IMR-90 (cell line): ENCODE measurements around the gene PTPRN2. TPM values are rescaled to one million over a fixed set of nuclear protein-coding genes. Genes with fewer than 3 reads are reported as not detected.

Experiments
- ATAC-seq: fragments of 200-7000 bp; cut with Tn5 transposase; 2 replicates; pipeline ENCODE4 v1.9.1; 2020; ENCODE audit warnings: low read depth, mild to moderate bottlenecking, moderate library complexity
- BruUV-seq: library from RNA; stranded (reverse); fragments of 400-500 nt; replicated peaks from 2 replicates; lab custom pipeline; 2021; lab: Mats Ljungman, UMichigan
- CTCF ChIA-PET: fragments of 300-600 bp; formaldehyde crosslinking; extraction: SDS; loops from one replicate; lab custom pipeline; 2021; ENCODE audit warnings: antibody characterized with exemption; lab: Yijun Ruan, JAX
- POLR2A ChIA-PET: fragments of 300-600 bp; sonication (Branson Sonifier 250); formaldehyde crosslinking; loops from one replicate; lab custom pipeline; 2022; ENCODE audit warnings: antibody characterized with exemption; ENCODE audit not compliant: unreplicated experiment; lab: Charles Lee
- DNase-seq: peaks from one replicate; pipeline ENCODE4 v3.0.0; 2013
- H2AFZ ChIP-seq: replicated peaks from 2 replicates; pipeline ENCODE3; 2013; ENCODE audit warnings: low read length, mild to moderate bottlenecking; ENCODE audit not compliant: poor library complexity
- H2AK5ac ChIP-seq: 2 replicates; pipeline ENCODE4 v1.6.1; 2013; ENCODE audit warnings: low read depth, low read length, inconsistent platforms
- H2AK9ac ChIP-seq: replicated peaks from 2 replicates; pipeline ENCODE3; 2013; ENCODE audit warnings: mild to moderate bottlenecking, low read depth, low read length, moderate library complexity; ENCODE audit not compliant: poor library complexity
- H2BK120ac ChIP-seq: 2 replicates; pipeline ENCODE4 v1.6.1; 2013; ENCODE audit warnings: low read depth, low read length, inconsistent platforms
- H2BK15ac ChIP-seq: 3 replicates; pipeline ENCODE4 v1.6.1; 2013; ENCODE audit warnings: low read depth, low read length, inconsistent platforms
- H2BK20ac ChIP-seq: 2 replicates; pipeline ENCODE4 v1.6.1; 2013; ENCODE audit warnings: low read depth, mild to moderate bottlenecking, inconsistent platforms, low read length, moderate library complexity
- H2BK5ac ChIP-seq: 2 replicates; pipeline ENCODE4 v1.6.1; 2013; ENCODE audit warnings: mild to moderate bottlenecking, low read depth, low read length, inconsistent platforms; ENCODE audit not compliant: poor library complexity, severe bottlenecking
- H3K14ac ChIP-seq: replicated peaks from 2 replicates; pipeline ENCODE4 v1.6.1; 2013; ENCODE audit warnings: low read depth, low read length, inconsistent platforms
- H3K18ac ChIP-seq: 2 replicates; pipeline ENCODE4 v1.6.1; 2013; ENCODE audit warnings: low read depth, low read length, control low read depth
- H3K23ac ChIP-seq: 2 replicates; pipeline ENCODE4 v1.6.1; 2013; ENCODE audit warnings: low read depth, low read length, inconsistent platforms
- H3K27ac ChIP-seq: 2 replicates; pipeline ENCODE4 v1.5.1; 2013; ENCODE audit warnings: mild to moderate bottlenecking, control low read depth, low read length; ENCODE audit not compliant: insufficient read depth
- H3K27me3 ChIP-seq: 2 replicates; pipeline ENCODE4 v1.6.1; 2013; ENCODE audit warnings: low read length; ENCODE audit not compliant: control insufficient read depth, insufficient read depth
- H3K36me3 ChIP-seq: 2 replicates; pipeline ENCODE4 v1.6.1; 2013; ENCODE audit warnings: low read length, mixed read lengths; ENCODE audit not compliant: control insufficient read depth, insufficient read depth
- H3K4ac ChIP-seq: 2 replicates; pipeline ENCODE4 v1.6.1; 2013; ENCODE audit warnings: low read depth, low read length, inconsistent platforms
- H3K4me1 ChIP-seq: 2 replicates; pipeline ENCODE4 v1.6.1; 2013; ENCODE audit warnings: low read length, mixed read lengths; ENCODE audit not compliant: control insufficient read depth, insufficient read depth
- H3K4me2 ChIP-seq: 2 replicates; pipeline ENCODE4 v1.6.1; 2013; ENCODE audit warnings: low read depth, mild to moderate bottlenecking, control low read depth, low read length, moderate library complexity
- H3K4me3 ChIP-seq: 2 replicates; pipeline ENCODE4 v1.5.1; 2013; ENCODE audit warnings: low read depth, mild to moderate bottlenecking, control low read depth, low read length, moderate library complexity; ENCODE audit not compliant: insufficient read depth
- H3K56ac ChIP-seq: 2 replicates; pipeline ENCODE4 v1.6.1; 2013; ENCODE audit warnings: low read length, inconsistent platforms; ENCODE audit not compliant: insufficient read depth; ENCODE audit errors: extremely low read depth
- H3K79me1 ChIP-seq, 2 experiments: 2 replicates each; pipeline ENCODE4 v1.6.1; 2013; ENCODE audit warnings: low read length in 2 of 2, inconsistent platforms in 1 of 2, low read depth in 1 of 2
- H3K9ac ChIP-seq: 2 replicates; pipeline ENCODE4 v1.6.1; 2013; ENCODE audit warnings: low read depth, low read length, control low read depth
- H3K9me1 ChIP-seq: 2 replicates; pipeline ENCODE4 v1.6.1; 2013; ENCODE audit warnings: low read length, inconsistent platforms; ENCODE audit not compliant: insufficient read depth
- H3K9me3 ChIP-seq: 2 replicates; pipeline ENCODE4 v1.6.1; 2013; ENCODE audit warnings: low read length; ENCODE audit not compliant: control insufficient read depth, insufficient read depth
- H4K20me1 ChIP-seq: 2 replicates; pipeline ENCODE4 v1.6.1; 2013; ENCODE audit warnings: low read length, inconsistent platforms; ENCODE audit not compliant: insufficient read depth
- H4K5ac ChIP-seq: 2 replicates; pipeline ENCODE4 v1.6.1; 2013; ENCODE audit warnings: mild to moderate bottlenecking, low read depth, low read length, control low read depth
- H4K8ac ChIP-seq, 2 experiments: 2 replicates each; pipeline ENCODE4 v1.6.1; 2013; ENCODE audit warnings: low read depth in 2 of 2, low read length in 2 of 2, control low read depth in 1 of 2, inconsistent platforms in 1 of 2
- H4K91ac ChIP-seq: 2 replicates; pipeline ENCODE4 v1.6.1; 2013; ENCODE audit warnings: low read depth, low read length, inconsistent platforms; ENCODE audit not compliant: insufficient read depth
- BHLHE40 ChIP-seq: fragments of 150-350 bp; IDR thresholded peaks from 2 replicates; pipeline ENCODE4 v1.6.1; 2016; ENCODE audit warnings: mild to moderate bottlenecking, low read depth, low read length
- CEBPB ChIP-seq: IDR thresholded peaks from 2 replicates; pipeline ENCODE4 v1.6.1; 2012; ENCODE audit warnings: low read depth, low read length, improper control_type of control experiment
- NFE2L2 ChIP-seq: fragments of 150-350 bp; IDR thresholded peaks from 2 replicates; pipeline ENCODE4 v1.6.1; 2016; ENCODE audit warnings: low read depth, mild to moderate bottlenecking, low read length
- POLR2A ChIP-seq: IDR thresholded peaks from 2 replicates; pipeline ENCODE4 v1.6.1; 2012; ENCODE audit warnings: mild to moderate bottlenecking, low read depth, low read length
- RCOR1 ChIP-seq: IDR thresholded peaks from 2 replicates; pipeline ENCODE4 v1.6.1; 2012; ENCODE audit warnings: mild to moderate bottlenecking, low read length, improper control_type of control experiment; ENCODE audit not compliant: insufficient replicate concordance
- USF2 ChIP-seq: fragments of 150-350 bp; IDR thresholded peaks from 2 replicates; pipeline ENCODE4 v1.6.1; 2017; ENCODE audit warnings: mild to moderate bottlenecking, antibody characterized with exemption, low read length, low read depth
- WGBS, 2 experiments: methylation state at CpG; one replicate each; pipeline versions ENCODE4 v1.1.5 to v1.1.7; 2013; ENCODE audit warnings: missing lambda C conversion rate in 2 of 2; ENCODE audit not compliant: insufficient read length in 1 of 2; ENCODE audit errors: extremely low coverage in 2 of 2; 5-methylcytosine and 5-hydroxymethylcytosine counted together
- dilution Hi-C: fragments of 300-500 bp; cut with HindIII; formaldehyde crosslinking; loops from one replicate; pipeline ENCODE4 v1.14.3; 2018; ENCODE audit warnings: low sequenced_read_pairs; ENCODE audit not compliant: unreplicated experiment
- in situ Hi-C: fragments of 300-500 bp; cut with MboI; formaldehyde crosslinking; loops from 3 replicates; pipeline ENCODE4 v1.14.3; 2019; ENCODE audit warnings: low sequenced_read_pairs, inconsistent platforms, mixed read lengths
- intact Hi-C: fragments of 100-400 bp; cut with micrococcal nuclease; formaldehyde crosslinking; loops from 2 replicates; pipeline ENCODE4 v1.10.0; 2022
- polyA plus RNA-seq, 3 experiments: library from polyadenylated mRNA; depleted of rRNA; stranded (reverse); fragments of >200 nt; gene quantifications; 2 replicates each; pipeline ENCODE4 v1.2.3, GENCODE V29; 2012; ENCODE audit warnings: low replicate concordance in 1 of 3
- total RNA-seq: library from RNA; depleted of rRNA; stranded (reverse); fragments of >200 nt; gene quantifications from 2 replicates; pipeline ENCODE4 v1.2.3, GENCODE V29; 2012

PTPRN2 gene
- total and polyA plus RNA-seq, 2 of the 4 experiments (the other 2 are of a cell fraction), result 0.03 TPM; not detected in 1

GRCh38 chr7:157652161-157652953 lies 935.3 kb downstream of the PTPRN2 start:
- H3K23ac ChIP-seq, result no peak overlapping the region
- no peak overlapping the region for H3K18ac ChIP-seq
- no peak for DNase-seq
- no peak overlapping the region for H2BK20ac ChIP-seq
- no peak overlapping the region for H3K27ac ChIP-seq
- TF ChIP-seq RCOR1, result no peak
- no peak for TF ChIP-seq USF2
- no peak for TF ChIP-seq POLR2A
- TF ChIP-seq CEBPB, result no peak
- TF ChIP-seq BHLHE40, result no peak
- TF ChIP-seq NFE2L2, result no peak
- H2BK120ac ChIP-seq, result no peak overlapping the region
- H3K4me1 ChIP-seq, result no peaks in the 10 kb centered on the region
- BruUV-seq, result no TSS peak
- H4K8ac ChIP-seq, result no peak overlapping the region
- no peak overlapping the region for H4K91ac ChIP-seq
- H3K27me3 ChIP-seq, result no peaks in the 10 kb centered on the region
- H3K9ac ChIP-seq, result no peak overlapping the region
- H4K5ac ChIP-seq, result no peak overlapping the region
- H2AK9ac ChIP-seq, result no peak overlapping the region
- no peaks in the 10 kb centered on the region for H3K36me3 ChIP-seq
- H3K56ac ChIP-seq, result no peak overlapping the region
- in situ Hi-C loops (no loop called here), intact Hi-C loops (no loop called here), dilution Hi-C loops (no loop called here)
- H4K20me1 ChIP-seq, result no peaks in the 10 kb centered on the region
- H2BK15ac ChIP-seq, result no peak overlapping the region
- H3K9me3 ChIP-seq, result peaks cover 50% of the 10 kb centered on the region
- ATAC-seq, result no peak
- WGBS, 2 experiments, result 71% methylated on average over 6 of the region's 18 CpGs; no CpG with 5 or more reads in 1 of the 2 experiments
- no peak overlapping the region for H3K4me3 ChIP-seq
- H3K9me1 ChIP-seq, result no peaks in the 10 kb centered on the region
- H2BK5ac ChIP-seq, result no peak overlapping the region
- no peak overlapping the region for H2AFZ ChIP-seq
- no peak overlapping the region for H3K14ac ChIP-seq
- POLR2A ChIA-PET, result no interaction called here
- H3K4ac ChIP-seq, result no peak overlapping the region
- H3K79me1 ChIP-seq, result no peaks in the 10 kb centered on the region
- CTCF ChIA-PET, result no interaction called here
- no peak overlapping the region for H3K4me2 ChIP-seq
- no peak overlapping the region for H2AK5ac ChIP-seq
